ENCODE measurements around the gene PLXNB2.

DNA sequence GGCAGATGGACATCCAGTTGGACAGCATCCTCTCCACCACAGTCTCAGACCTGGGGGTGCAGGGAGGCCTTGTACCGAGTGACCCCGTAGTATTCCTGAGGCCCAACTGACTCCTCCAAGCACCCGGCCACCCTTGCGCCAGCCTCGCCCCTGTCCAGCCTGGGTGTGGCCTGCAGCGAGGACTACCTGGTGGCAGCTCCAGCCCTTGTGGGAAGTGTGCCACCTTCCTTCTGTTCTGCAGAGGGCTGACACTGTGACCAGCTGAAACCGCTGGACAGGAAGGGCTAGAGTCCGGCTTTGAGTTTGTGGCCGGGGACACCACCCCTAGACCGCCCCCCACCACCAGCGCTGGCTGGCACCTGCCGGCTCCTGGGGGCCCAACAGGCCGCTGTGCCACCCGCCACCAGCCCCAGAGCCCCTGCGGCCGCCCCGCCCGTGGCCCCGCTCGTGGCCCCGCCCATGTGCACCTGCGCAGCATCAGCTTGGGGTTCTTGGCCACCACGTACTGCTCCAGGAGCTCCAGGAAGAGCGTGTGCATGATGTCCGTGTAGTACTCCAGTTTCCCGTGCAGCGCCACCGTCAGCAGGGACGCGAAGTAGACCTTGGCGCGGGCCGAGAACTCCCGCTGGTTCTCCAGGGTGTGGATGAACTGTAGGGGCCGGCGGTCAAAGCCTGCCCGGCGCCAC lies 27.3 kb downstream of the PLXNB2 start:
- TF ChIP-seq, protein P1, sequence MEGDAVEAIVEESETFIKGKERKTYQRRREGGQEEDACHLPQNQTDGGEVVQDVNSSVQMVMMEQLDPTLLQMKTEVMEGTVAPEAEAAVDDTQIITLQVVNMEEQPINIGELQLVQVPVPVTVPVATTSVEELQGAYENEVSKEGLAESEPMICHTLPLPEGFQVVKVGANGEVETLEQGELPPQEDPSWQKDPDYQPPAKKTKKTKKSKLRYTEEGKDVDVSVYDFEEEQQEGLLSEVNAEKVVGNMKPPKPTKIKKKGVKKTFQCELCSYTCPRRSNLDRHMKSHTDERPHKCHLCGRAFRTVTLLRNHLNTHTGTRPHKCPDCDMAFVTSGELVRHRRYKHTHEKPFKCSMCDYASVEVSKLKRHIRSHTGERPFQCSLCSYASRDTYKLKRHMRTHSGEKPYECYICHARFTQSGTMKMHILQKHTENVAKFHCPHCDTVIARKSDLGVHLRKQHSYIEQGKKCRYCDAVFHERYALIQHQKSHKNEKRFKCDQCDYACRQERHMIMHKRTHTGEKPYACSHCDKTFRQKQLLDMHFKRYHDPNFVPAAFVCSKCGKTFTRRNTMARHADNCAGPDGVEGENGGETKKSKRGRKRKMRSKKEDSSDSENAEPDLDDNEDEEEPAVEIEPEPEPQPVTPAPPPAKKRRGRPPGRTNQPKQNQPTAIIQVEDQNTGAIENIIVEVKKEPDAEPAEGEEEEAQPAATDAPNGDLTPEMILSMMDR (IDR thresholded peaks at IDR 0.05), result no peak
- TF ChIP-seq POLR2AphosphoS5 (IDR thresholded peaks at IDR 0.05) (no peak), POLR2A (IDR thresholded peaks at IDR 0.05; ENCODE audit: low read depth) (no peak), EP300 (IDR thresholded peaks at IDR 0.05) (no peak)
